Mesendoderm (in vitro differentiated cells): ENCODE measurements around the gene KDM5B.

Experiments used
- DNase-seq: peaks from one replicate; pipeline ENCODE4 v3.0.0; 2013
- H2AK5ac ChIP-seq: 2 replicates; pipeline ENCODE4 v1.6.1; 2013; ENCODE audit warnings: low read length, inconsistent platforms
- H2BK120ac ChIP-seq: 2 replicates; pipeline ENCODE4 v1.6.1; 2013; ENCODE audit warnings: low read depth, mild to moderate bottlenecking, low read length, moderate library complexity, mixed read lengths
- H2BK15ac ChIP-seq: replicated peaks from 2 replicates; pipeline ENCODE4 v1.6.1; 2013; ENCODE audit warnings: low read depth, mild to moderate bottlenecking, moderate library complexity
- H2BK5ac ChIP-seq: 2 replicates; pipeline ENCODE4 v1.6.1; 2013; ENCODE audit warnings: low read length, inconsistent platforms
- H3K18ac ChIP-seq: 2 replicates; pipeline ENCODE4 v1.6.1; 2013; ENCODE audit warnings: mild to moderate bottlenecking, low read length, mixed read lengths
- H3K23ac ChIP-seq: one replicate; pipeline ENCODE4 v1.6.1; 2013; ENCODE audit warnings: low read length
- H3K27ac ChIP-seq: 2 replicates; pipeline ENCODE4 v1.5.1; 2013; ENCODE audit warnings: low read depth, mild to moderate bottlenecking, inconsistent platforms, low read length, moderate library complexity
- H3K27me3 ChIP-seq: 2 replicates; pipeline ENCODE4 v1.6.1; 2013; ENCODE audit warnings: low read length, control low read depth, mild to moderate bottlenecking, inconsistent platforms; ENCODE audit not compliant: insufficient read depth, poor library complexity
- H3K36me3 ChIP-seq: 2 replicates; pipeline ENCODE4 v1.6.1; 2013; ENCODE audit warnings: low read length, inconsistent platforms; ENCODE audit not compliant: control insufficient read depth, insufficient read depth
- H3K4ac ChIP-seq: one replicate; pipeline ENCODE4 v1.6.1; 2013; ENCODE audit warnings: low read depth, mild to moderate bottlenecking, low read length, moderate library complexity
- H3K4me1 ChIP-seq: 2 replicates; pipeline ENCODE4 v1.6.1; 2013; ENCODE audit warnings: low read depth, low read length, inconsistent platforms; ENCODE audit not compliant: control insufficient read depth
- H3K4me2 ChIP-seq: 2 replicates; pipeline ENCODE4 v1.6.1; 2013; ENCODE audit warnings: low read length
- H3K4me3 ChIP-seq: 2 replicates; pipeline ENCODE4 v1.5.1; 2013; ENCODE audit warnings: mild to moderate bottlenecking, low read length
- H3K56ac ChIP-seq: one replicate; pipeline ENCODE4 v1.6.1; 2013; ENCODE audit warnings: low read length
- H3K79me1 ChIP-seq: 2 replicates; pipeline ENCODE4 v1.6.1; 2013; ENCODE audit warnings: low read length, inconsistent platforms
- H3K79me2 ChIP-seq: 2 replicates; pipeline ENCODE4 v1.6.1; 2013; ENCODE audit warnings: mild to moderate bottlenecking, low read length; ENCODE audit not compliant: control insufficient read depth, insufficient read depth
- H3K9ac ChIP-seq: 2 replicates; pipeline ENCODE4 v1.6.1; 2013; ENCODE audit warnings: low read length, inconsistent platforms
- H4K5ac ChIP-seq: one replicate; pipeline ENCODE4 v1.6.1; 2013; ENCODE audit warnings: low read length
- H4K8ac ChIP-seq: one replicate; pipeline ENCODE4 v1.6.1; 2013; ENCODE audit warnings: low read depth, mild to moderate bottlenecking, control low read depth, low read length, moderate library complexity
- WGBS: extraction: QIAGEN DNeasy Blood & Tissue Kit; methylation state at CpG from one replicate; pipeline ENCODE4 v1.1.7; 2013; ENCODE audit warnings: low lambda C conversion rate, missing lambda C conversion rate; ENCODE audit not compliant: insufficient coverage; ENCODE audit errors: extremely low coverage; 5-methylcytosine and 5-hydroxymethylcytosine counted together

Gene KDM5B

DNA sequence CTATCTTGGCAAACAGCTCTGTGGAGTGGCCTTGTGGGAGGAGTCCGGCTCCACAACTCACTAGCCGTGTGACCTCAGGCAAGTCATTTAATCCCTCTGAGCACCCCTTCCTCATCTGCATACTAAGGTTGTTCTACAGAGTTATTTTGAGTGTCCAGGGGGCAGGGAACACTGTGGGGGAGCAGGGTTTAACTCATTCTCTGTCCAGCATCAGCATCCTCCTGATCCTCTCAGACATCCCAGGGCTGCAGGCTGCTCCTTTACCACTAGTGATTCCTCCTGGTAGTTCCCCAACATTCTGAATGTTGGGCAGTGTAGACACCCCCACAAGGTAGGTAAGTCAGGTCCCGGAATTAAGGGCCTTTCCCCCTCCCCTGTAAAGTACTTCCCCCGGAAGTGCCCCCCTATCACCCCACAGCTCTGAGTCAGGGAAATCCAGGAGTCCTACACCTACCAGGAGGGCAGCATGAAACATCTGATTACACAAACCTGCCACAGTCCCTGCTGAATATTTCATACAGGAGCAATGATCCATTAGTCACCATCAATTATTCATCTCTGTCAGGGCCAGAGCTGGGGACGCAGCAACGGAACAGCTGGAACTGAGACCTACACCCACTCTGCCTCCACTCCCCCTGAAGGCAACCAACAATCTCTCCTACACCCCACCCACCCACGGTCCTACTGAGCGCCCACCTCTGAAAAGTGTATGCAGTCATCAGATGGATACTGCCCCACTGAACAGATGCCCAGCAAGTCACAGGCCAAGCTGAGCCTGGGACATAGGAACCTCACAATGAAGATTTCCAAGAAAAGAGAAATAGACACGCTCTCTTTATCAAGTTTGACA is 118.5 kb downstream of the KDM5B start:
- no peak for DNase-seq
- WGBS: no CpG with 5 or more reads among the region's 9 CpGs
- H3K4ac ChIP-seq: no peak overlapping the region

DNA sequence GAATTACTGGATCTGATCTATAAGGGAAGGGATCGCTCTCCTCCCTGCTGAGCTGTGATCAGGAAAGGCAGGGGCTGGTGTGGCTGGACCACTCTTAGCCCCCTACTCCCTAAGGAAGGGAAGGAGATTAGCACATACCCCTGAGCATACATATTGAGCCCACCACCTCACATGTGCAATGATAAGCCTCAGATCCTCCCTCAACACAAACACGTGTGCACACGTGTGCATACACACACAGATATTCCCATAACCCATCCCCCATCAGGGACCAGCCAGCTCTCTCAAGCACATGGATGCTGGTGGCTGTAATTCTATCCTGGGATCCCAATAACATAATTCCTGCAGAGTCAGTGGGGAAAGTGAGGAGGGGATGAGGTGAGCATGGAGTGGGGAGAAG is 119.1 kb downstream of the KDM5B start:
- no CpG with 5 or more reads among the region's 3 CpGs for WGBS
- no peak overlapping the region for H4K8ac ChIP-seq
- no peak overlapping the region for H4K5ac ChIP-seq
- no peak overlapping the region for H3K9ac ChIP-seq
- H3K79me1 ChIP-seq: no peaks in the 10 kb centered on the region
- no peak overlapping the region for H2BK120ac ChIP-seq
- no peaks in the 10 kb centered on the region for H3K4me1 ChIP-seq
- no peak overlapping the region for H3K27ac ChIP-seq
- no peak overlapping the region for H3K4me3 ChIP-seq
- H3K18ac ChIP-seq: no peak overlapping the region
- H3K27me3 ChIP-seq: no peaks in the 10 kb centered on the region
- H3K36me3 ChIP-seq: no peaks in the 10 kb centered on the region
- DNase-seq: no peak
- no peak overlapping the region for H3K4me2 ChIP-seq
- no peak overlapping the region for H3K4ac ChIP-seq
- no peak overlapping the region for H2BK5ac ChIP-seq
- H2BK15ac ChIP-seq: no peak overlapping the region
- H3K79me2 ChIP-seq: no peaks in the 10 kb centered on the region
- H2AK5ac ChIP-seq: no peak overlapping the region
- no peak overlapping the region for H3K56ac ChIP-seq
- H3K23ac ChIP-seq: no peak overlapping the region

More for the DNA sequence above, 118.5 kb downstream of the KDM5B start:
- H3K27me3 ChIP-seq: no peaks in the 10 kb centered on the region
- no peaks in the 10 kb centered on the region for H3K36me3 ChIP-seq
- no peak overlapping the region for H3K18ac ChIP-seq
- H3K4me3 ChIP-seq: no peak overlapping the region
- no peaks in the 10 kb centered on the region for H3K4me1 ChIP-seq
- H4K5ac ChIP-seq: no peak overlapping the region
- H2BK5ac ChIP-seq: no peak overlapping the region
- no peak overlapping the region for H4K8ac ChIP-seq
- no peaks in the 10 kb centered on the region for H3K79me2 ChIP-seq
- H3K23ac ChIP-seq: no peak overlapping the region
- no peak overlapping the region for H2AK5ac ChIP-seq
- no peak overlapping the region for H3K4me2 ChIP-seq
- H2BK15ac ChIP-seq: no peak overlapping the region
- no peak overlapping the region for H3K27ac ChIP-seq
- H3K79me1 ChIP-seq: no peaks in the 10 kb centered on the region
- no peak overlapping the region for H2BK120ac ChIP-seq
- no peak overlapping the region for H3K9ac ChIP-seq
- no peak overlapping the region for H3K56ac ChIP-seq

DNA sequence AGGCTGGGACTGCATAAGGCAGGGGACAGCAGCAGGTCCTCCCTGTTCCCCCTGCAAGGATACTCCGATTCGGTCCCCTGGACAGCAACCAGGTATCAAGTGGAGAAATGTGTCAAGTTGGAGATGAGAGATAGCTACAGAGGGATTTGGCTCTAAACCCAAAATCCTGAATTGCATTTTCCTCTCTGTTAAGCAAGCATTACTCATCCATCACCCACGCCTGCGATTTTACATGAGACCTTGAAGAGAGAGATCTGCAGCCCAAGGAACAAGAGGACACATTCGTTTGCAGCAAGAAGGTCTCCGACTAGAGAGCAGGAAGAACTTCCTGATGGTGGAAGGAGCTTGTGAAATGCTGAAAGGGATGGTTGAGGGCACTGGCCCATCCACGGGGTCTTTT is 119.8 kb downstream of the KDM5B start:
- Histone ChIP-seq H3K4me1 (no peaks in the 10 kb centered on the region), H2BK15ac (no peak overlapping the region), H3K23ac (no peak overlapping the region), H3K4me2 (no peak overlapping the region), H2BK5ac (no peak overlapping the region), H2AK5ac (no peak overlapping the region), H3K27me3 (no peaks in the 10 kb centered on the region), H4K5ac (no peak overlapping the region), H3K18ac (no peak overlapping the region), H3K4me3 (no peak overlapping the region), H3K56ac (no peak overlapping the region), H3K79me1 (no peaks in the 10 kb centered on the region), H3K9ac (no peak overlapping the region), H2BK120ac (no peak overlapping the region), H4K8ac (no peak overlapping the region), H3K27ac (no peak overlapping the region), H3K79me2 (no peaks in the 10 kb centered on the region), H3K4ac (no peak overlapping the region), H3K36me3 (no peaks in the 10 kb centered on the region)
- DNase-seq: no peak
- WGBS: no CpG with 5 or more reads among the region's 7 CpGs

DNA sequence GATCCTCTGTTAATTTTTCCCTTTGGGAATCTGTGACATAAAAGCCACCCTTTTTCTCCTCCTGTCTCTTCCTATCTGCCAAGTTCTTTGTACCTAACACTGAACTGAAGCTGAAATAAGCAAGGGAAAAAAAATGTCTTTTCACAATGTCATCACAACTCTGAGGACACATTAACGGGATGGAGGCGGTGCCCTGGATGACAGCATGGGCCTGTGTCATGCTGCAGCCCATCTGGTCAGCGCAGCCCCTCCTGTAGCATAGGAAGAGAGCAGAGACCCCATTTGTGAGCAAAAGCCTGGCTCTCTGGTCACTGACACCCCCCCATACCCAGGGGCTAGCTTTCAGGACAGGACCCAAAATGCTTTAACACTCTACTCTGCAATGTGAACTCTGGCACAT is 120.4 kb downstream of the KDM5B start:
- H2BK15ac ChIP-seq: no peak overlapping the region
- no peak overlapping the region for H2BK5ac ChIP-seq
- H2BK120ac ChIP-seq: no peak overlapping the region
- H3K4ac ChIP-seq: no peak overlapping the region
- H3K79me2 ChIP-seq: no peaks in the 10 kb centered on the region
- H3K4me2 ChIP-seq: no peak overlapping the region
- H2AK5ac ChIP-seq: no peak overlapping the region
- H3K9ac ChIP-seq: no peak overlapping the region
- no peak overlapping the region for H3K4me3 ChIP-seq
- H3K56ac ChIP-seq: no peak overlapping the region
- H4K8ac ChIP-seq: no peak overlapping the region
- no CpG with 5 or more reads among the region's 3 CpGs for WGBS
- no peak for DNase-seq
- no peaks in the 10 kb centered on the region for H3K79me1 ChIP-seq
- no peak overlapping the region for H3K27ac ChIP-seq
- H3K4me1 ChIP-seq: no peaks in the 10 kb centered on the region
- no peak overlapping the region for H4K5ac ChIP-seq
- no peaks in the 10 kb centered on the region for H3K27me3 ChIP-seq
- no peak overlapping the region for H3K18ac ChIP-seq
- H3K23ac ChIP-seq: no peak overlapping the region
- no peaks in the 10 kb centered on the region for H3K36me3 ChIP-seq

DNA sequence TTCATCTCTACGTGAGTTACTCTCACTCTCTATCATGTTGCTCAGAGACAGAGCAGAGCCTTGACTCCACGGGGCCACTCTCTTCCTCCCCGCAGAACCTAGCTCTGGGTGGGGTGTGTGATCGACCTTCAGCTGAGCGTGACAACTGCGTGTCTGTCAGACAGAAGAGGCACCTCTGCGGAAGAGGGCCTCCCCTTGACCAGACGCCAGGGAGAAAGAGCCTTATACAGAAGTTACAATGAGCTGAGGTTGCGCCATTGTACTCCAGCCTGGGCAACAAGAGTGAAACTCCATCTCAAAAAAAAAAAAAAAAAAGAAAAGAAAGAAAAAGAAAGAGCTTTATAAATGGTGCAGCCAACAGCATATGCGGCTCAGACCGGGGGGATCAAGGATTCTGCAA is 120.9 kb downstream of the KDM5B start:
- no peaks in the 10 kb centered on the region for H3K79me2 ChIP-seq
- H3K9ac ChIP-seq: no peak overlapping the region
- H3K23ac ChIP-seq: no peak overlapping the region
- no peak overlapping the region for H3K4me3 ChIP-seq
- H3K36me3 ChIP-seq: no peaks in the 10 kb centered on the region
- H2BK5ac ChIP-seq: no peak overlapping the region
- H3K4ac ChIP-seq: no peak overlapping the region
- H3K27me3 ChIP-seq: no peaks in the 10 kb centered on the region
- no peak overlapping the region for H3K4me2 ChIP-seq
- H2BK15ac ChIP-seq: no peak overlapping the region
- H3K18ac ChIP-seq: no peak overlapping the region
- H3K27ac ChIP-seq: no peak overlapping the region
- no CpG with 5 or more reads among the region's 11 CpGs for WGBS
- no peak for DNase-seq
- no peak overlapping the region for H4K8ac ChIP-seq
- no peak overlapping the region for H4K5ac ChIP-seq
- no peak overlapping the region for H2BK120ac ChIP-seq
- no peak overlapping the region for H3K56ac ChIP-seq
- no peaks in the 10 kb centered on the region for H3K79me1 ChIP-seq
- H2AK5ac ChIP-seq: no peak overlapping the region
- no peaks in the 10 kb centered on the region for H3K4me1 ChIP-seq

DNA sequence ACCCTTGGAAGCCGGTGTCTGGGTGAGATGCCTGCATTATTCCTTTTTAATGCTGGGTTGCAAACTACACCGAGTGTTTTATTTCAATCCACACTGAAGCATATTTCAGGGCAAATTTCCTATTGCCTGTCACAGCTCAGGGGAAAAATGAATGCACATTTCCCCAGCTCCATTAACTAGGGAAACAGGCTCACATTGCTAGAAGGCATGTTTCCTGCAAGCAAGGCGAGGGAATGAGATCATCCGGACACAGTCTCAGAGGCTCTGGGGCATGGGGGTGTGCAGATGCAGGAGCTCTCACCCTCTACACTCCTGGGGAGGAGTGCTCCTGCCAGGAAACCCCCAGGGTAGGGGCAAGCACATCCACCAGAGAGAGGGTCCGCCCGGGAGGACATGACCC is 122.6 kb downstream of the KDM5B start:
- H3K4me3 ChIP-seq: no peak overlapping the region
- H2BK15ac ChIP-seq: no peak overlapping the region
- H3K23ac ChIP-seq: no peak overlapping the region
- no peaks in the 10 kb centered on the region for H3K36me3 ChIP-seq
- H3K79me1 ChIP-seq: no peaks in the 10 kb centered on the region
- no peak overlapping the region for H3K18ac ChIP-seq
- H3K27me3 ChIP-seq: no peaks in the 10 kb centered on the region
- H4K8ac ChIP-seq: no peak overlapping the region
- WGBS: no CpG with 5 or more reads among the region's 6 CpGs
- no peak overlapping the region for H2AK5ac ChIP-seq
- H3K56ac ChIP-seq: no peak overlapping the region
- H4K5ac ChIP-seq: no peak overlapping the region
- no peak for DNase-seq
- no peak overlapping the region for H3K27ac ChIP-seq
- H3K79me2 ChIP-seq: no peaks in the 10 kb centered on the region
- H2BK120ac ChIP-seq: no peak overlapping the region
- H3K4me1 ChIP-seq: no peaks in the 10 kb centered on the region
- H2BK5ac ChIP-seq: no peak overlapping the region
- H3K4me2 ChIP-seq: no peak overlapping the region
- H3K4ac ChIP-seq: no peak overlapping the region
- H3K9ac ChIP-seq: no peak overlapping the region
